ENCODE results near the gene URB2.

URB2 gene

DNA sequence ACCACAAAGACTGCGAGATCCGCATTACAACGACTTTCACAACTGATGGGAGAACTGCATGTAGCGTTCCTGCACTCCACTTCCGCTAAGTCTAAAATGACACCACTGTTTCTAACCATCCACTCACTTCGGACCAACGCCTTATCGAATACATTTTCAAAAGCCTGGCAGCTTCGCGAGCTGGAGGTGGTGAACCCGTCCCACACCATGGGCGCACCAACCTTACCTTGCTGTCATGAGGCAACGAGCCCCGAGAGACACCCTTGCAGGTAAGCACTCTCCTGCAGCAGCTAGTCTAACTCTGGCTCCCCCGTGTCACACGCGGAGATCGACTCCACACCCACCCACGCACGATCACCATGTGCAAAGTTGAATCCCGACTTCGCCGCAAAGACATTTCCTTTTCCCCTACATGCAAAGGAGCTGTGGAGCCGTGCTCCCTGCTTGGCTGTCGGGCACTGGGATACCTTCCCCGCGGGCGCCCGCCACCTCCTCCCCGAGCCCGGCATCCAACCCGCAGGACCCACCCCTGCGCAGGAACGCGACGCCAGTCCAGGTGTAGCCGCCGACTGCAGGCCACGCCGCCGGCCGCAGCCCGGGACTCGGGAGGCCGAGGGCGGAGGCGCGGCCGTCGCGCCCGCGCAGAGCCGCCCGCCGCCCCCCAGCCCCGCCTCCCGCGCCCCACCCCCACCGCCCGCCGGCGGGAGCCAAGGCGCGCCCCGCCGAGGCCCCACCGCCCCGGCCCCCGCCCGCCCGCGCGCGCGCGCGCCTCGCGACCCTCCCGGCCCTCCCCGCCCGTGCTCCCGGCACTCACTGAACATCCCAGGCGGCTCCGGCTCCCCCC lies 754 bp upstream of the URB2 start:
- TF ChIP-seq, protein P1, sequence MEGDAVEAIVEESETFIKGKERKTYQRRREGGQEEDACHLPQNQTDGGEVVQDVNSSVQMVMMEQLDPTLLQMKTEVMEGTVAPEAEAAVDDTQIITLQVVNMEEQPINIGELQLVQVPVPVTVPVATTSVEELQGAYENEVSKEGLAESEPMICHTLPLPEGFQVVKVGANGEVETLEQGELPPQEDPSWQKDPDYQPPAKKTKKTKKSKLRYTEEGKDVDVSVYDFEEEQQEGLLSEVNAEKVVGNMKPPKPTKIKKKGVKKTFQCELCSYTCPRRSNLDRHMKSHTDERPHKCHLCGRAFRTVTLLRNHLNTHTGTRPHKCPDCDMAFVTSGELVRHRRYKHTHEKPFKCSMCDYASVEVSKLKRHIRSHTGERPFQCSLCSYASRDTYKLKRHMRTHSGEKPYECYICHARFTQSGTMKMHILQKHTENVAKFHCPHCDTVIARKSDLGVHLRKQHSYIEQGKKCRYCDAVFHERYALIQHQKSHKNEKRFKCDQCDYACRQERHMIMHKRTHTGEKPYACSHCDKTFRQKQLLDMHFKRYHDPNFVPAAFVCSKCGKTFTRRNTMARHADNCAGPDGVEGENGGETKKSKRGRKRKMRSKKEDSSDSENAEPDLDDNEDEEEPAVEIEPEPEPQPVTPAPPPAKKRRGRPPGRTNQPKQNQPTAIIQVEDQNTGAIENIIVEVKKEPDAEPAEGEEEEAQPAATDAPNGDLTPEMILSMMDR (IDR thresholded peaks at IDR 0.05): no peak

DNA sequence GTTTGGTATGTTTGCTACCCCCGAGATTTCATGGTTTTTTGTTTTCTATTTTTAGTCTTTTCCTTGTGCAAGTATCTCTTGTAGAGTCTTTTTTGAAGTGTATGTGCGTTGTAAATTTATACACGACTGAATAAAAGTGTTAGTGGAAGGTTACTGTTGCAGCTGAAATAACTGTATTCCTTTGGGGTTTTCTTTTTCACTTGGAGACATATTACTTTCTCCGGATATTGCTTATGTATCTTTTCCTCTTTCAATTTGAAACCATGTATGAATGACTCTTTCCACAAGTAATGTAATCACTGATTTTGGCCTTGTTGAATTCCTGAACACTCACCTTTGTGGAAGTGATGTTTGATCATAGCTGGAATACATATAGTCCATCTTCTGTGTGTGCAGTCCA lies 956 bp downstream of the URB2 start:
- TF ChIP-seq, protein P1 (IDR thresholded peaks at IDR 0.05): no peak

DNA sequence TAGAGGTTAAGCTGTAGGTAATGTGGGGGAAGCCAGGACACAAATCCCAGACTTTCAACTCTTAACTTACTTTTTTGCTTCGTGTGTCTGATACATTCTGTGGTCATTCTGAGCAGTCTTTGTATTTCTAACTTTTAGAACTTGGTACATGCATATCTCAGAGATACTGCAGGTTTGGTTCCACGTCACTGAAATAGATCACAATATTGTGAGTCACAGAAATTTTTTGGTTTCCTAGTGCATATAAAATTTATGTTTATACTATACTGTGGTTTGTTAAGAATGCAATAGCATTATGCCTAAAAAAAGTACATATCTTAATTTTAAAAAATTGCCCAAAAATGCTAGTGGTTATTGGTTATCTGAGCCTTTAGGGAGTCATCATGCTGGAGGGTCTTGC lies 3.2 kb downstream of the URB2 start:
- TF ChIP-seq, protein P1 (IDR thresholded peaks at IDR 0.05): no peak

DNA sequence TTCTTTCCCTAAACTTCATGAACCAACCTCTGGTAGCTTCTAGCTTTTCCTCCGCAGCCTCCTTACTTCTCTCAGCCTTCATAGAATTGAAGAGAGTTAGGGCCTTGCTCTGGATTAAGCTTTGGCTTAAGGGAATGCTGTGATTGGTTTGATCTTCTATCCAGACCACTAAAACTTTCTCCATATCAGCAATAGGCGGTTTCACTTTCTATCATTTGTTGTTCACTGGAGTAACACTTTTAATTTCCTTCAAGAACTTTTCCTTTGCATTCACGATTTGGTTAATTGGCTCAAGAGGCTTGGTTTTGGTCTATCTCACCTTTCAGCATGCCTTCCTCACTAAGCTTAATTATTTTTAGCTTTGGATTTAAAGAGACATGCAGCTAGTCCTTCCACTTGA lies 5.1 kb downstream of the URB2 start:
- TF ChIP-seq, protein P1 (IDR thresholded peaks at IDR 0.05): no peak

DNA sequence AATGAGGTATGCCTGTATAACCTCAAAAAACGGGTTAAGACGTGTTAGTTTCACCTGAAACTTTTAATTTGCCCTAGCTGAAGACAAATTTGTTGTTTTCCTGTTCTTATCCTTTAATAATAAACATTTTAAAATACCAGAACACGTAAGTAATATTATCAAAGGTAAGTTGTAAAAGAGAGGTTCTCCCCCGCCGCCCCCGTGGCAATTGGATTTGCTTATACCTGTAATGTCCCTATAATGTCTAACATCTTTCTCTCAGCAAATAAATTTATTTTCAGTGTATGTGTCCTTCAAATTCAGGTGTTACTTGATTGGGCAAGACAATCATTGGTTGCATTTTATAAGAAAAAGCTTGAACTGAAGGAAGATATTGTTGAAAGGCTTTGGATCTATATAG lies 5.9 kb downstream of the URB2 start:
- TF ChIP-seq, protein P1 (IDR thresholded peaks at IDR 0.05): no peak

DNA sequence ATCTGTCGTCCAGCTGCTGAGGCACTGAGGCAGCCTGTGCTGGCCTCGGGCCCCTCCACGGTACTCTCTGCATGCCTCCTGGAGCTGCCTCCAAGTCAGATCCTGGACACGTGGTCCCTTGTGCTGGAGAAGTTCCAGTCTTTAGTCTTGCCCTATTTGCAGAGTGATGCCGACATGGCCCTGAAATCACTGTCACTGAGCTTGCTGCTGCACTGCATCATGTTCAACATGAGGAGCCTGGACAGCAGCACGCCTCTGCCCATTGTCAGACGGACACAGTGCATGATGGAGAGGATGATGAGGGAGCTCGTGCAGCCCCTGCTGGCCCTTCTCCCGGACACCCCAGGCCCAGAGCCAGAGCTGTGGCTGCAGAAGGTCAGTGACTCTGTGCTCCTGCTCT lies 10.0 kb downstream of the URB2 start:
- TF ChIP-seq, protein P1 (IDR thresholded peaks at IDR 0.05): no peak

DNA sequence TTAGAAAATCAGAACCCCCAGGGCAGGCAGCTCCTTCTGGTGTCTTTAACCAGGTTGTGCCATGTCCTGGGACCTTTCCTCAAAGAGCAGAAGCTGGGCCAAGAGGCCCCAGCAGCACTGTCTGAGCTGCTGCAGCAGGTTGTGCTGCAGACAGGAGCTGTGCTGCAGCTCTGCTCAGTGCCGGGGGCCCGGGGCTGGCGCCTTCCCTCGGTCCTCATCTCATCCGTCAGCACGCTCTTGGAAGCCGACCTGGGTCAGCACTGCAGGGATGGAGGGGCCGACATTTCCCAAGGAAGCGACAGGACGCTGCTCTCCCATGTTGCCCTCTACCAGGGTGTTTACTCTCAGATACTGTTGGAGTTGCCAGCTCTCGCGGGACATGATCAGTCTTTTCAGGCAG lies 11.7 kb downstream of the URB2 start:
- TF ChIP-seq, protein P1 (IDR thresholded peaks at IDR 0.05): no peak
